Cardiac fibroblast (primary cell): ENCODE data around the gene EZR.

Experiments
- DNase-seq, 2 donors: peaks; one replicate each; pipeline versions ENCODE4 v3.0.0 to v3.0.0-alpha.2; 2010; ENCODE audit warnings: low read depth in 2 of 2
- H3K4me3 ChIP-seq, 2 donors: replicated peaks in 1 of 2; 1 replicate in 1 of 2; 2 replicates in 1 of 2; pipeline ENCODE4 v1.5.1; 2011; ENCODE audit warnings: low read depth in 2 of 2, low read length in 2 of 2, mild to moderate bottlenecking in 2 of 2, moderate library complexity in 1 of 2
- TF ChIP-seq, protein P1 (sequence below): IDR thresholded peaks from one replicate; pipeline ENCODE4 v1.5.1; 2011; ENCODE audit warnings: low read depth, mild to moderate bottlenecking, low read length, inconsistent platforms

Gene EZR

DNA sequence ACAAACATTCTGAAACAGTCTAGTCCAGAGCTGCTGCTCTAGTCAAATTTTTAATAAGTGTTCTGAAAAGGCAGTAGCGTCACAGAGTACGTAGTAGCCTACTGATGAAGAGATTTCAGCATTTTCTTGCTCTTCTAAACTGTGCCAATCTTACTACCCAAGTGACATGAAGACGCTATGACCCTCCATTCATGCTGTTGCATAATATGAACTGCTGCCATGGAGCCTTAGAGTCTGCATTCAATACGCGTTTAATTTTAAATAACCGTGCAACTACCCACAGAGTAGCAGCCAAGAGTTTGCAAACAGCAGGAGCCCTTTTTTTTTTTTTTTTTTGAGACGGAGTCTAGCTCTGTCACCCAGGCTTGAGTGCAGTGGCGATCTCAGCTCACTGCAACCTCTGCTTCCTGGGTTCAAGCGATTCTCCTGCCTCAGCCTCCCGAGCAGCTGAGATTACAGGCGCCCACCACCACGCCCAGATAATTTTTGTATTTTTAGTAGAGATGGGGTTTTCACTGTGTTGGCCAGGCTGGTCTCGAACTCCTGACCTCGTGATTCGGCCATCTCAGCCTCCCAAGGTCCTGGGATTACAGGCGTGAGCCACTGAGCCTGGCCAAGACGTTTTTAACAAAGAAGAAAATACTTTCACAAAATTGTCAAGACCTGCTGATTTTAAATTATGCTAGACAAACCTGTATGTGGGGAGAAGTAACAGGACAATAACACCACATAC, 44.3 kb downstream of the EZR start:
- DNase-seq, result no peak
- no peak overlapping the region for H3K4me3 ChIP-seq
- TF ChIP-seq, protein P1, sequence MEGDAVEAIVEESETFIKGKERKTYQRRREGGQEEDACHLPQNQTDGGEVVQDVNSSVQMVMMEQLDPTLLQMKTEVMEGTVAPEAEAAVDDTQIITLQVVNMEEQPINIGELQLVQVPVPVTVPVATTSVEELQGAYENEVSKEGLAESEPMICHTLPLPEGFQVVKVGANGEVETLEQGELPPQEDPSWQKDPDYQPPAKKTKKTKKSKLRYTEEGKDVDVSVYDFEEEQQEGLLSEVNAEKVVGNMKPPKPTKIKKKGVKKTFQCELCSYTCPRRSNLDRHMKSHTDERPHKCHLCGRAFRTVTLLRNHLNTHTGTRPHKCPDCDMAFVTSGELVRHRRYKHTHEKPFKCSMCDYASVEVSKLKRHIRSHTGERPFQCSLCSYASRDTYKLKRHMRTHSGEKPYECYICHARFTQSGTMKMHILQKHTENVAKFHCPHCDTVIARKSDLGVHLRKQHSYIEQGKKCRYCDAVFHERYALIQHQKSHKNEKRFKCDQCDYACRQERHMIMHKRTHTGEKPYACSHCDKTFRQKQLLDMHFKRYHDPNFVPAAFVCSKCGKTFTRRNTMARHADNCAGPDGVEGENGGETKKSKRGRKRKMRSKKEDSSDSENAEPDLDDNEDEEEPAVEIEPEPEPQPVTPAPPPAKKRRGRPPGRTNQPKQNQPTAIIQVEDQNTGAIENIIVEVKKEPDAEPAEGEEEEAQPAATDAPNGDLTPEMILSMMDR, result no peak

DNA sequence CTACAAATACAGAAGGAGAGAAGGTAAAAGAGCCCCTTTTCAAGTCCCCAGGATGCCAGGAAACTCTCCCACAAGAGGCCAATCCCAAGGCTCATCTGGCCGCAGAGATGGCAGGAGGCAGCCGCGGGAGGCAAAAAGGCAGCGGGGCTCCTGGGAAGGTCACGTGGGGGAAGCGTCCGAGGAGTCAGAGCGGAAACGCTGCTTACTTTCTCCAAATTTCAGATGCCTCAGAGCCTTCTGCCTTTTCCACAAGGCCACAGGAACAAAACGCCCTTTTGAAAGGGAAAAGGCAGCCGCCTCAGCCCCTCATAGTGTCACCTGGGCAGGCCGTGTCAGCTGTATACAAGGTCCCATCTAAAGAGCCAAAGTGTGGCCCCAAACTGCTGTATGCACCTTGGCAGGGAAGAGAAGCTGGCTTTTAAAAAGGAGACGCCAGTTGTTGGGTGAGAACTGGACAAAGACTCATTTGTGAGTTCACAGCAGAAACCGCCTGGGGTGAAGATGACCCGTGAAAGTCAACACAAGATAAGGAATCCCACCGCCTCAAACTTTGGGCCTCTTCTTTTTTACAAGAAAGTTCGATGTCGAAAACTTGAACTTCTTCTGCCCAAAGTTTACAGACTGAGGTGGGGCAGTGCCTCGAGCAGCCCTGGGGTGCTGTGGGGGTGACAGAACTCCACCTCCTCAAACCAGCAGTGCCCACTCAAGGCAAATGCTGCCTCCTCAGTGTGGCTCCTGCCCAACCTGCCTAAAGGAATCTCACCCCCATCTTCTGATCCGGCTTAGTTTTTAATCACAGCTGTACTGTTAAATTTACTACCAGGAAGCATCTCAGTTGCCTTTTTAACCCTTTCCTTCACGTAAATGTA, 45.4 kb downstream of the EZR start:
- TF ChIP-seq, protein P1, result no peak
- no peak overlapping the region for H3K4me3 ChIP-seq
- no peak for DNase-seq

DNA sequence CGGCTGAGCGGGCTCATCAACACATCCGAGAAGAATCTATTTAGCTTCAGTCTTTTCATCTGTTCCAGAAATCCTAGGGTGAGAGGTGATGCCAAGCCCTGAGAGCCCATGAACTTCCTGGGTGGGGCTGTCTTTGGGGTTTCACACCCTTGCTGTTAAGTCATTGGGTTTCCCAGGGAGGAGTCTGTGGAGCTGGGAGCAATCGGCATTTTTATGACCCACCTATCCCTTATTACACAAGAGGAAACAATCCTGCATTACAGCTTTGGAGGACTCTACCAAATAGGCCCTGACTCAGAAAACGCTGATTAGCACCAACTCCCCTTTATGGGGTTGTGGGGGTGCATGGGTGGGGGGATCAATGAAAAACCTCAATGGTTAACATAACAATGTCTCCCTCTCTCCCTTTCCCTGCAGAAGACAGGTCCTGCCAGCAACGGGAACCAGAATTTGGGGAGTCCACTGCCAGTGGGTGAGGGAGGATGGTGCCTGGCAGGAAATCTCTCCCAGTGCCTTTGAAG, 46.3 kb downstream of the EZR start:
- TF ChIP-seq, protein P1, result no peak
- H3K4me3 ChIP-seq, result no peak overlapping the region
- peak; percentile 46 to 58 for DNase-seq

DNA sequence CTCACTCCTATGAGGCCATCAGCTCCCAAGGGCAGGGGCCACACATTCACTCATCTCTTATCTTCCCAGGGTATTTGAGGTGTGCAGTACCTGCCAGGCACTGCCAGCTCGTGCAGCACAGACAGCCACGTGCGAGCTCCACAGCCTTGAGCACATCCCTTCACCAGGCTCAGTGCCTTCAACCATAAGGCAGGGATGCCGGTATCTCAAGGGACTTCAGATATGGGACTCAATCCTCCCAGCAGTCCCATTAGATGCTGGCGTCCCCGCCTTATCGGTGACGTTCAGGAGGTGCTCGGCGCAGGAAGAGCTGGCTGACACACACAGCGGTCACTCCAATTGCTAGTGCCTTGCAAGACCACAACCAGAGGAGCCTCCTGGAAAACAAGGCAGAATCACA, 47.0 kb downstream of the EZR start:
- TF ChIP-seq, protein P1, result no peak
- no peak overlapping the region for H3K4me3 ChIP-seq
- no peak for DNase-seq

DNA sequence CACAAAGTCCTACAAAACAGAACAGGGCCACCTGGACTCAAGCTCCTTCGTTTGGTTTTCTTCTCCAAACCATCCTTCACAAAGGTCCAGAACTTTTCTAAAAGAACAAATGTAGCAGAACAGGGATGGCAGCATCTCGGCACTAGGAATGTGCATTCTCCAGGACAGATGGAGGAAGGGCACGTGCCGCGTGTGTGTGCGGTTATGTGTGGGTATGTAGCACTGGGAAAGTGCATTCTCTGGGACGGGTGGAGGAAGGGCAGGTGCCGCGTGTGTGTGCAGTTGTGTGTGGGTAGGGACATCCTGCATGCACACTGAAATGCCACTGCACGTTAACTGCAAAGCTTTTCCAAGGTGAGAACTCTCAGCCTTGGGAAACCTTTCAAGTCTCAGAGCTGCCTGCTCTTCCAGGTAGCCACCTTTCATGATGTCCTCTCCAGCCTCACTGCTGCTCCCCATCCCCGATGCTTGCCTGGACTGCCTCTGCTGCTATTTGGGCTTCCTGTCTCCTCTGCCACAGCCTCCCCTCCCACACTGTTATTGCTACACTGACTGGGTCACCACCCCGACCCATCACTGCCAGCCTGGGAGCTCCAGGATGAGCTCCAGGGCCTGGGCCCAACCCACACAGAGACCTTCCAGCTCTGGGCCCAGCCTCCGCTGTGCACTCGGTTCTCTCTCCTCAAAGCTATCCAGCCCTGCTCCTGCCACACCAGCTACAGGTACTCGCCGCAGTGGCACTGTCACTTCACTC, 47.6 kb downstream of the EZR start:
- TF ChIP-seq, protein P1, result no peak
- H3K4me3 ChIP-seq, result no peak overlapping the region
- DNase-seq, result no peak

DNA sequence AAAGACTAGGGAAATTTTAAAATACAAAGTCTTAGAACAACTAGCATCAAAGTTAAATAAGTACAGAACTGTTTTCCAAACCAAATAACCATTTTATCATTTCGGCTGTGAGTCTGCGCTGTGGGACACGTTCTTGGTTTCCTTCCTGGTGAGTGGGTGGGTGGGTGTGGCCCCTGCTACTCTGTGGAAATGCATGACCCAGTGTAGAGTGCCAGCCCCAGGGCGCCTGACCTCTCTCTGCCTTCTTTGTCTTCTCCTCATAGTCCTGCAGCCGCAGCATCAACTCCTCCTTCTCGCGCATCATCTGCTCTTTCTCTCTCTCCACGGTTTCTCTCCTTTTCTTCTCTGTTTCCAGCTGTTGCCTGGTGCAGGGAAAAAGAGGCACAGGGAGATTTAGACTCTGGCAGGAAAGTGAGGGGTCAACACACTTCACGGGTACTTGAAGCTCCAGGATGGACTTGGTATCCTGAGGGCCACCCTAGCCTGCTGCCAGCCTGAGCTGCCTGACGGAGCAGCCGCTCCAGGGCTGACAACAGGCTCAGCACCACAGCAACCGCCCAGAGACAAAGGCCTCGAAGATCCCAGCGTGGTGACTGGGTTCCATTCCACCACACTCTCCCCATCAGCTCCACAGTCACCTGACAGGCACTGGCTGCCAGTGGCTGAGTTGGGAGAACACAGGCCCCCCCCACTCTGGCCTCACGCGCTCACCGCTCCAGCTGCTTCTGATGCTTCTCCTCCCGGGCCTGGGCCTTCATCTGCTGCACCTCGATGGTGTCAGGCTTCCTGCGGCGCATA, 48.4 kb downstream of the EZR start:
- TF ChIP-seq, protein P1, result no peak
- peak in 1 of 2 donors; percentile 19 for DNase-seq
- no peak overlapping the region for H3K4me3 ChIP-seq
